ENCODE data around the gene YY1. TPM values are rescaled to one million over a fixed set of nuclear protein-coding genes. Genes with fewer than 3 reads are reported as not detected.

The YY1 gene
- total RNA-seq, 4 donors from 2014 or later, result 40.2 to 61.7 (median 53.2) TPM

DNA sequence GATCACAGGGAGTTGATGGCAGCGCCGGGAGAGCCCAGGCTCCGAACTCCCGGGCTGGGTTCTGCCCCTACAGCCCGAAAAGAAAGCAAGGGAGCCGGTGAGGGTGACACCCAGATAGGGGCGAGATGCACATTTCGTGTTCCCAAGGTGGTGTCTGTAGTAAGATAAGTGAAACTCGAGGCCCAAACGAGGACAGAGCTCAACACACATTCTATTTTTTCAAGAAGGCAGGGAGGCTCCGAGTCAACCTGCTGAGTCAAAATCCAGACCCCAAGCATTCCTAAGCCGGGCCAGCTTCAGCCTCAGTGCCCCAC, 24.2 kb upstream of the YY1 start:
- H3K27me3 ChIP-seq, result no peaks in the 10 kb centered on the region
- peak overlapping the region; percentile 65 to 90 for H3K4me3 ChIP-seq
- no peak for DNase-seq
- peak overlapping the region; percentile 91 to 98 for H3K27ac ChIP-seq
- TF ChIP-seq POLR2A (IDR thresholded peaks at IDR 0.05), result no peak
- TF ChIP-seq, protein P1, sequence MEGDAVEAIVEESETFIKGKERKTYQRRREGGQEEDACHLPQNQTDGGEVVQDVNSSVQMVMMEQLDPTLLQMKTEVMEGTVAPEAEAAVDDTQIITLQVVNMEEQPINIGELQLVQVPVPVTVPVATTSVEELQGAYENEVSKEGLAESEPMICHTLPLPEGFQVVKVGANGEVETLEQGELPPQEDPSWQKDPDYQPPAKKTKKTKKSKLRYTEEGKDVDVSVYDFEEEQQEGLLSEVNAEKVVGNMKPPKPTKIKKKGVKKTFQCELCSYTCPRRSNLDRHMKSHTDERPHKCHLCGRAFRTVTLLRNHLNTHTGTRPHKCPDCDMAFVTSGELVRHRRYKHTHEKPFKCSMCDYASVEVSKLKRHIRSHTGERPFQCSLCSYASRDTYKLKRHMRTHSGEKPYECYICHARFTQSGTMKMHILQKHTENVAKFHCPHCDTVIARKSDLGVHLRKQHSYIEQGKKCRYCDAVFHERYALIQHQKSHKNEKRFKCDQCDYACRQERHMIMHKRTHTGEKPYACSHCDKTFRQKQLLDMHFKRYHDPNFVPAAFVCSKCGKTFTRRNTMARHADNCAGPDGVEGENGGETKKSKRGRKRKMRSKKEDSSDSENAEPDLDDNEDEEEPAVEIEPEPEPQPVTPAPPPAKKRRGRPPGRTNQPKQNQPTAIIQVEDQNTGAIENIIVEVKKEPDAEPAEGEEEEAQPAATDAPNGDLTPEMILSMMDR (IDR thresholded peaks at IDR 0.05), result no peak
- no peaks in the 10 kb centered on the region for H3K9me3 ChIP-seq
- peaks cover 0 to 5% of the 10 kb centered on the region in 2 donors for H3K4me1 ChIP-seq
- intact Hi-C loops (cut with DNase I; ENCODE audit: low total_unique reads), result no loop called here
- no peaks in the 10 kb centered on the region for H3K36me3 ChIP-seq

DNA sequence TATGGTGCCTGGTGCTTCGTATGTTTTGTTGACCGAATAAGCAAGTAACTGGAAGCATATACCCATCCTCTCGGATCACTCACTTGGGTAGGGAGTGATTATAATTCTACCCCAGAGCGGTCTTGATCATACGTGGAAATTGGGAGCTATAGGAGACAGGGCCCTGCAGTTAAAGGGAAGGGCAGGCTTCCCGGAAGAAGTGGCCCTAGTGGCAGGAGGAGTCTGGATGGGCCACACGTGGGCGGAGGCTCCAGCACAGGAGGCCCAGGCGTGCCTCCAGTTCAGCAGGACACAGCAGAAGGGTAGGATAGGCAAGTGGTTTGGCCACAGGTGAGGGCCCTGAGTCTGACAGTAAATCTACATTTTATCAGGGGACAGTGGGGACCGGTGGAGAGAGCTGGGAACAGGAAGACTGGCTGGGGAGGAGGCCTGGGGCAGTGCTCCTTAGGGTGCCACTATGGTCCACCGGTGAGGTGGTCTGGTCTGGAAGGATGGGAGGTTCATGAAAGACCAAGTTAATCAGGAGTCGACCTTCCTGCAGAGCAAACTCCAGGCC, 23.5 kb upstream of the YY1 start:
- intact Hi-C loops (cut with DNase I; ENCODE audit: low total_unique reads), result no loop called here
- Histone ChIP-seq H3K27ac (peak overlapping the region; percentile 91 to 98), H3K4me1 (peaks cover 0 to 5% of the 10 kb centered on the region in 2 donors), H3K36me3 (no peaks in the 10 kb centered on the region), H3K4me3 (no peak overlapping the region), H3K9me3 (no peaks in the 10 kb centered on the region), H3K27me3 (no peaks in the 10 kb centered on the region)
- DNase-seq, result no peak
- no peak for TF ChIP-seq POLR2A (IDR thresholded peaks at IDR 0.05)
- TF ChIP-seq, protein P1 (IDR thresholded peaks at IDR 0.05), result no peak

DNA sequence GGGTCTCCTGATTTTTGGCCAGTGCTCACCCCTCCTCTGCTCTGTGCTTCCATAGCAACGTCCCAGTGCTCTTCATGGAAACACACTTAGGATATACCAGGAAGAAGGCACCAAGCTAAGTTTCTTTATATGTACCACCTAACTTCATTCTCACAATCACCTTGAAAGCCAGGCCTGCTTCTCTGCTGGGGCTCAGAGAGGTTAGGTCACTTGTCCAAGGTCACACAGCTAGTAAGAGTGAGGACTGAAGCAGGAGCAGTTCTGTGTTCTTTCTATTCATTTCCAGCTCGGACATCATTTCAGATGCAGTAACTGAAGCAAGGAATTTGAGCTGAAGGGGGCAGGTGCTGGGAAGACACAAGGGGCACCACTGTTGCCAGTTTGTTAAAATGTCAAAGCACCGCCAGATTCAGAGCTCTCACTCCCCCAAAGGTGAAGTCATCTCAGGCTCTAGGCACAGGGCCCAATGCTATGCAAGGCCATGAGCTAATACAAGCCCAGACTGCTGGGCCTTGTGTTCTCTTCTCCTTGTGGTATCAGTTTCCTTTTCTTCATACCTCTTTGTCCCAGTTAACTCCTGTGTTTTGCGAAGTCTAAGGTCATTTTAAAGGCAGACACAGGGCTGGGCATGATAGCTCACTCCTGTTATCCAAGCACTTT, 19.7 kb upstream of the YY1 start:
- TF ChIP-seq, protein P1 (IDR thresholded peaks at IDR 0.05), result no peak
- no peak for TF ChIP-seq POLR2A (IDR thresholded peaks at IDR 0.05)
- no peak overlapping the region for H3K4me3 ChIP-seq
- H3K4me1 ChIP-seq, result no peaks in the 10 kb centered on the region
- H3K27me3 ChIP-seq, result no peaks in the 10 kb centered on the region
- no peak for DNase-seq
- intact Hi-C loops (cut with DNase I; ENCODE audit: low total_unique reads), result no loop called here
- no peaks in the 10 kb centered on the region for H3K36me3 ChIP-seq
- no peaks in the 10 kb centered on the region for H3K9me3 ChIP-seq
- no peak overlapping the region for H3K27ac ChIP-seq

DNA sequence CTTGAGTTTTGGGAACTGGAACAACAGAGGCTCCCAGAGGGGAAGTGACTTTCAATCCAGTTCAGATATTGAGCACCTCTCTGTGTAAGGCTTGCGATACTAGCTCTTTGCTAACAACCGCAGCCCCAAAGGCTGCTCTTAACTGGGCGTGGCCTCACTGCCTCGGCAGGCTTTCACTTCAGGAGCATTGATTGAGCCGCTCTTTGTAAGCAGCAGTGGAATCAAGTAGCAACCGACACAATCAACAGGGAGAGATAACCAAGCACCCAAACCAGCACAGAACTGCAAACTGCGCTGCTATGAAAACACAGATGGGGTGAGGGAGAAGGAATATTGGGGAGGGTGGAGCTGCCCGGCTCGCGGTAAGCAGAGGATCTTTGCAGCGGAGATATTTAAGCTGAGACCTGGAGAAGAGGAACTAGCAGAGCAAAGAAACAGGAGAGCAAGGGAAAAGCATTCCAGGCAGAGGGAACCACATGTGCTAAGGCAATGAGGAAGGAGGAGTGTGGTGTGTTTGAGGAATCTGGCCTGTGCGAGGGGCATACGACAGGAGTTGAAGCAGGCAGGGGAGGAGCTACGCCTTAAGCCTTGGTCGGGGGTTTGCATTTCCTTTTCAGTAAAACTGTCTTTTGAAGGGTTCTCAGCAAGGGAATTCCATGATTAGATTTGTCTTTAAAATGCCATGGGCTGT, 17.3 kb upstream of the YY1 start:
- intact Hi-C loops (cut with DNase I; ENCODE audit: low total_unique reads), result no loop called here
- H3K4me1 ChIP-seq, result no peaks in the 10 kb centered on the region
- no peaks in the 10 kb centered on the region for H3K9me3 ChIP-seq
- peak overlapping the region; percentile 17 to 31 for H3K4me3 ChIP-seq
- H3K36me3 ChIP-seq, result no peaks in the 10 kb centered on the region
- peak in 1 of 2 donors; percentile 35 for DNase-seq
- TF ChIP-seq, protein P1 (IDR thresholded peaks at IDR 0.05), result no peak
- TF ChIP-seq POLR2A (IDR thresholded peaks at IDR 0.05), result no peak
- peak overlapping the region; percentile 36 to 46 for H3K27ac ChIP-seq
- no peaks in the 10 kb centered on the region for H3K27me3 ChIP-seq

All from uterus (tissue), 4 donors.